Ishikawa (cell line): ENCODE data around the gene PITPNB.

ENCODE experiments used
- CEBPB ChIP-seq: IDR thresholded peaks from 2 replicates; pipeline ENCODE4 v1.6.1; 2012
- CREB1 ChIP-seq: IDR thresholded peaks from 2 replicates; pipeline ENCODE4 v1.6.1; 2012; ENCODE audit warnings: low read depth
- EGR1 ChIP-seq: IDR thresholded peaks from 2 replicates; pipeline ENCODE4 v1.6.1; 2012
- EP300 ChIP-seq: IDR thresholded peaks from 2 replicates; pipeline ENCODE4 v1.6.1; 2012; ENCODE audit warnings: borderline replicate concordance
- FOXM1 ChIP-seq: IDR thresholded peaks from 2 replicates; pipeline ENCODE4 v1.6.1; 2012; ENCODE audit warnings: low read depth, borderline replicate concordance
- NFIC ChIP-seq: IDR thresholded peaks from 2 replicates; pipeline ENCODE4 v1.6.1; 2012
- RAD21 ChIP-seq: IDR thresholded peaks from 2 replicates; pipeline ENCODE4 v1.6.1; 2012; ENCODE audit warnings: low read depth
- TAF1 ChIP-seq: IDR thresholded peaks from 2 replicates; pipeline ENCODE4 v1.6.1; 2012; ENCODE audit warnings: low read depth, mild to moderate bottlenecking
- TCF12 ChIP-seq: IDR thresholded peaks from 2 replicates; pipeline ENCODE4 v1.6.1; 2012; ENCODE audit warnings: low read depth
- TEAD4 ChIP-seq: IDR thresholded peaks from 2 replicates; pipeline ENCODE4 v1.6.1; 2012
- USF1 ChIP-seq: IDR thresholded peaks from 2 replicates; pipeline ENCODE4 v1.6.1; 2012
- YY1 ChIP-seq: IDR thresholded peaks from 2 replicates; pipeline ENCODE4 v1.6.1; 2012; ENCODE audit warnings: low read depth
- ZBTB7A ChIP-seq: IDR thresholded peaks from 2 replicates; pipeline ENCODE4 v1.6.1; 2012; ENCODE audit warnings: low read depth
- TF ChIP-seq, protein P1 (sequence below): IDR thresholded peaks from 2 replicates; pipeline ENCODE4 v1.6.1; 2012
- TF ChIP-seq, protein P2 (sequence below): IDR thresholded peaks from 2 replicates; pipeline ENCODE4 v1.6.1; 2012; ENCODE audit warnings: low read depth, mild to moderate bottlenecking

PITPNB gene

GRCh38 chr22:27911330-27911729, 7.7 kb downstream of the PITPNB start:
- TF ChIP-seq NFIC (peak; percentile 69), EGR1 (no peak)

DNA sequence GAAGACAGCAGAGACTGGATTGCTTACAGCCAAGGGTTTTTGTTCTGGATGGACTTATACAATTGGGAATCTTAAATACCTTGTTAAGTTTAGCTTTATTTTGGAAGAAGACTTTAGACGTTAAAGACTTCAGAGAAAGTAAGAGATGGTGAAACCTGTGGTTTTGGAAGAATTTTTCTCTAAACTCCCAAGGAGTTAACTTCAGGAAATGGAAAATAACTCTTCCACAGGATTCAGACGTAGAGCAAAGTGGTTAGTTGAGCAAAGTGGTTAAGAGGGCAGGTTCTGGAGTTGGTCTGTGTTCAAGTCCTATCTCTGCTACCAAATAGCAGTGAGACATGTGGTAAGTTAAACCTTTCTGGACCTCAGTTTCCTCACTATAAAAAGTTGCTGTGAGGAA, 12.8 kb downstream of the PITPNB start:
- TF ChIP-seq NFIC (no peak), TEAD4 (no peak), RAD21 (no peak), USF1 (no peak), TCF12 (no peak), TAF1 (no peak), CREB1 (no peak), YY1 (no peak), ZBTB7A (no peak), CEBPB (no peak)
- TF ChIP-seq, protein P1, sequence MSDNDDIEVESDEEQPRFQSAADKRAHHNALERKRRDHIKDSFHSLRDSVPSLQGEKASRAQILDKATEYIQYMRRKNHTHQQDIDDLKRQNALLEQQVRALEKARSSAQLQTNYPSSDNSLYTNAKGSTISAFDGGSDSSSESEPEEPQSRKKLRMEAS, result no peak

DNA sequence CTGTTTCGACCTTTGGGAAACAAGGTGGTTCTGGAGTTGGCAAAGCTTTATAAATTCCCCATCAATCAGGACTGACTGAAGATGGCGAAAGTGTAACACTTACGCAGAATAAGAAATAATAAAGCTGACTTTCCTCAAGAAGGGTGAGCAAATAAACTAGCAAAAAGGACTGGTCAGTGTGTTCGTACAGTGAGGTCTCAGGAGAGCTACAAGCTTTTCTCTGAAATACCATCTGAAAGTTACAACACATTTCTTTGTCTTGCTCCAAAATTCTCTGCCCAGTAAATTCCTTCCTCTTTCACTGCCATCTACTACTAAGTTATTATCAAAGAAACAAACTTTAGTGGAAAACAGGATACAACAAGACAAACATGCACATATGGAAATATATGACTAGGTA, 13.4 kb downstream of the PITPNB start:
- TF ChIP-seq EP300, result no peak
- TF ChIP-seq RAD21, result no peak
- no peak for TF ChIP-seq TCF12
- TF ChIP-seq CREB1, result no peak
- TF ChIP-seq NFIC, result no peak
- no peak for TF ChIP-seq YY1
- no peak for TF ChIP-seq CEBPB
- TF ChIP-seq FOXM1, result no peak
- TF ChIP-seq TEAD4, result no peak
- TF ChIP-seq, protein P1, result no peak
- TF ChIP-seq EGR1, result no peak

- TF ChIP-seq NFIC (no peak), RAD21 (no peak), CREB1 (no peak), USF1 (no peak)
These were observed 15.1 kb downstream of the PITPNB start for GRCh38 chr22:27903805-27904473.

DNA sequence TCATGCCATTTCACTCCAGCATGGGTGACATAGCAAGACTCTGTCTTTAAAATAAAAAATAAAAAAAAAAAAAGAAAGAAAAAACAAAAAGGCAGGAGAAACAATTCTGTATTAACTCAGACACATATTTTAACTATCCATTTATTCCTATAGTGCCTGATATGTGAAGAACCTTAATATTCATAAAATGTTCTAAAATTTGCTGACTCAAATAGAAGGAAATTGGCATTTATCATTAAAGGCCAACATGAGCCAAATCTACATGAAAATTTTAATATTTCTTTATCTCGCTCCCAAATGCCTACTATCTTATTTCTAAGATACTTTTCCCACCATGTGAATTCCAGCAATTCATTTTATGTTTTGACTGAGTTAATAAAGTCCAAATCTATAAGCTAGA, 18.9 kb downstream of the PITPNB start:
- TF ChIP-seq TAF1, result no peak
- no peak for TF ChIP-seq USF1
- TF ChIP-seq CEBPB, result no peak
- no peak for TF ChIP-seq TEAD4
- TF ChIP-seq TCF12, result no peak
- TF ChIP-seq EP300, result no peak
- no peak for TF ChIP-seq NFIC
- TF ChIP-seq, protein P2, sequence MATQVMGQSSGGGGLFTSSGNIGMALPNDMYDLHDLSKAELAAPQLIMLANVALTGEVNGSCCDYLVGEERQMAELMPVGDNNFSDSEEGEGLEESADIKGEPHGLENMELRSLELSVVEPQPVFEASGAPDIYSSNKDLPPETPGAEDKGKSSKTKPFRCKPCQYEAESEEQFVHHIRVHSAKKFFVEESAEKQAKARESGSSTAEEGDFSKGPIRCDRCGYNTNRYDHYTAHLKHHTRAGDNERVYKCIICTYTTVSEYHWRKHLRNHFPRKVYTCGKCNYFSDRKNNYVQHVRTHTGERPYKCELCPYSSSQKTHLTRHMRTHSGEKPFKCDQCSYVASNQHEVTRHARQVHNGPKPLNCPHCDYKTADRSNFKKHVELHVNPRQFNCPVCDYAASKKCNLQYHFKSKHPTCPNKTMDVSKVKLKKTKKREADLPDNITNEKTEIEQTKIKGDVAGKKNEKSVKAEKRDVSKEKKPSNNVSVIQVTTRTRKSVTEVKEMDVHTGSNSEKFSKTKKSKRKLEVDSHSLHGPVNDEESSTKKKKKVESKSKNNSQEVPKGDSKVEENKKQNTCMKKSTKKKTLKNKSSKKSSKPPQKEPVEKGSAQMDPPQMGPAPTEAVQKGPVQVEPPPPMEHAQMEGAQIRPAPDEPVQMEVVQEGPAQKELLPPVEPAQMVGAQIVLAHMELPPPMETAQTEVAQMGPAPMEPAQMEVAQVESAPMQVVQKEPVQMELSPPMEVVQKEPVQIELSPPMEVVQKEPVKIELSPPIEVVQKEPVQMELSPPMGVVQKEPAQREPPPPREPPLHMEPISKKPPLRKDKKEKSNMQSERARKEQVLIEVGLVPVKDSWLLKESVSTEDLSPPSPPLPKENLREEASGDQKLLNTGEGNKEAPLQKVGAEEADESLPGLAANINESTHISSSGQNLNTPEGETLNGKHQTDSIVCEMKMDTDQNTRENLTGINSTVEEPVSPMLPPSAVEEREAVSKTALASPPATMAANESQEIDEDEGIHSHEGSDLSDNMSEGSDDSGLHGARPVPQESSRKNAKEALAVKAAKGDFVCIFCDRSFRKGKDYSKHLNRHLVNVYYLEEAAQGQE, result no peak
- TF ChIP-seq CREB1, result no peak
- no peak for TF ChIP-seq FOXM1
- TF ChIP-seq YY1, result no peak
- no peak for TF ChIP-seq ZBTB7A
- TF ChIP-seq RAD21, result no peak
- TF ChIP-seq, protein P1, result no peak

DNA sequence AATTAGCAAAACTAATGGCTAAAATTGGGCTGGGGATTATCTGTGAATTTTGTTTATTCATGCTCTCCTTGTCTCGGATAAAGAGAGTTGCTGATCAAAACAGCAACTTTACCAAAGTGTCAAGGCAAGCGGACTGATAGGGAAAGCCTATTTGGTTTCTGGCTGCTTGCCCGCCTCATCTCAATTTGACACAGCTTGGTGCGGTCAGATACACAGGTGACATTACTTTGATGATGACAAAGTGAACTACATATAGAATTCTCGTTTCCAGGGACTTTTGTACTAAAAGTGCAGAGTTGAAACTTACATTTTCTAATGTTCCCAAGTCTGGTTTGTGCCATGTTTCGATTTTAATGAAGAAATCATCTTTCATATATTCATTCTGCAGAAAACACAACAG, 22.8 kb downstream of the PITPNB start:
- TF ChIP-seq EGR1 (no peak), ZBTB7A (no peak), USF1 (no peak), YY1 (no peak), CEBPB (no peak), RAD21 (no peak), TEAD4 (no peak), CREB1 (no peak), TCF12 (no peak), TAF1 (no peak), FOXM1 (no peak), EP300 (no peak), NFIC (no peak)
- TF ChIP-seq, protein P2, result no peak
- TF ChIP-seq, protein P1, result no peak
